Thoracic aorta (tissue), 2 donors: Measurements from ENCODE around the gene CCDC33. TPM values are rescaled to one million over a fixed set of nuclear protein-coding genes. Genes with fewer than 3 reads are reported as not detected.

Experiments used
- ATAC-seq: fragments of 150-250 bp; one replicate; pipeline ENCODE4 v1.8.0; 2017; ENCODE audit warnings: low read depth; ENCODE audit not compliant: insufficient number of reproducible peaks, low FRiP score
- DNase-seq: peaks from one replicate; pipeline ENCODE4 v3.0.0-alpha.2; 2020; ENCODE audit warnings: low spot score
- H3K27ac ChIP-seq, 2 donors: fragments of 200-600 bp; sonication (generic); 1 replicate in 1 of 2; 2 replicates in 1 of 2; pipeline ENCODE4 v1.5.1; 2016; ENCODE audit warnings: mild to moderate bottlenecking in 2 of 2, moderate library complexity in 2 of 2
- H3K27me3 ChIP-seq: fragments of 200-600 bp; sonication (generic); replicated peaks from 2 replicates; pipeline ENCODE4 v1.6.0; 2016; ENCODE audit warnings: mild to moderate bottlenecking; ENCODE audit not compliant: insufficient read depth
- H3K36me3 ChIP-seq: fragments of 200-600 bp; sonication (generic); one replicate; pipeline ENCODE4 v1.5.1; 2016
- H3K4me1 ChIP-seq, 2 donors: fragments of 200-600 bp; sonication (generic); 1 replicate in 1 of 2; 2 replicates in 1 of 2; pipeline versions ENCODE4 v1.5.1 to v1.6.0; 2016; ENCODE audit warnings: low read depth in 2 of 2, mild to moderate bottlenecking in 1 of 2; ENCODE audit not compliant: control insufficient read depth in 1 of 2
- H3K4me3 ChIP-seq: fragments of 200-600 bp; sonication (generic); 2 replicates; pipeline ENCODE4 v1.5.1; 2016; ENCODE audit warnings: mild to moderate bottlenecking
- H3K9me3 ChIP-seq: fragments of 200-600 bp; sonication (generic); 2 replicates; pipeline ENCODE4 v1.5.1; 2016
- CTCF ChIP-seq: fragments of 200-600 bp; sonication (generic); IDR thresholded peaks from one replicate; pipeline ENCODE4 v1.5.1; 2019; ENCODE audit warnings: antibody characterized with exemption
- total RNA-seq, 2 donors: library from RNA; depleted of rRNA; stranded (reverse); fragments of >200 nt; gene quantifications; one replicate each; pipeline versions ENCODE4 v1.1.0 to v1.2.3, GENCODE V29; 2016

CCDC33 gene
- total RNA-seq, 2 donors from 2014 or later = not detected

GRCh38 chr15:74193905-74194304, 42.2 kb upstream of the CCDC33 start:
- no peak for ATAC-seq
- Histone ChIP-seq H3K36me3 (no peaks in the 10 kb centered on the region), H3K4me3 (no peak overlapping the region), H3K27me3 (no peaks in the 10 kb centered on the region), H3K4me1 (peaks cover 4 to 9% of the 10 kb centered on the region in 2 donors), H3K27ac (no peak overlapping the region), H3K9me3 (no peaks in the 10 kb centered on the region)
- DNase-seq = no peak
- TF ChIP-seq CTCF = no peak

DNA sequence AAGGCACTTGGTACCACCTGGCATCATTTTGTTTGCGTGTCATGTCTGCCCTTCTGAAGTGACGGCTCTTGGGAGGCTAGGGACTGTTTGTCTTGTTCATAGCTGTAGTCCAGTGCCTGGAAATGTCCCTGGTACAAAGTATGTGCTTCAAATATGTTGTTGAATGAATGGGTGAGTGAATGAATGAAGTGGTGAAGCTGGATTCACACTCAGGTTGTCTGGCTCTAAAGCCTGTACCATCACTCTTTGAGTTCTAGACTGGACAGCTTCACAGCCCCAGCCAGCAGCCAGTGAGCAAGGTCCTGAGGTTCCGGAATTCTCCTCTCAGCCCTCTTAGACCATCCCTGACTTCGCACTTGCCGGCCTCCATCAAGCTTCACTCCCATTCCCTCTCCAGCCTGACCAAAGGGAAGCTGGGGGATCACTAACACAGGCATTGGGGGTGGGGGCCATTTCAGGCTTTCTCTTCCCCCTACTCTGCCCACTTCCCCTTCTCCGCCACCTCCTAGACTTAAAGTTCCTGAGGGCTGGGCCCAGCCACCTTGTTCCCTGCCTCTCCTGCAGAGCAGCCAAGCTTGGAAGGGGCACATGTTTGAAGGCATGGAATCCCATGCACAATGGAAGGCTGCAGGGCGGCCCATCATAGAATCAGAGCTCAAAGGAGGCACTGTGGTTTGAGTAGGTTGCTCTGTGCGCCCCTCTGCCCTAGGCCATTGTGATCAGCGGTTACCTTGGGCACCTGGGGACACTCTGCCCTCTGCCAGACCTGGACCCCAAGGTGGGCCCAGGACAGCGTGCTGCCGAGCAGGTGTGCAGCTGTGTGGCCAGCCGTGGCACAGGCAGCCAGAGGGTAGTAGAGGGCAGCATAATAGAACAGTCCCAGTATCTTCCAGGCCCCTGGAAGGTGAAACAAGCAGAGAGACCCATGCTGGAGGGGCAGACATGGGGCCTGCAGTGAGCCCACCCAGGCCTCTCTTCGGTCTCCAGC, 41.3 kb upstream of the CCDC33 start:
- Histone ChIP-seq H3K9me3 (no peaks in the 10 kb centered on the region), H3K4me1 (peaks cover 4 to 10% of the 10 kb centered on the region in 2 donors), H3K36me3 (no peaks in the 10 kb centered on the region), H3K27me3 (no peaks in the 10 kb centered on the region), H3K4me3 (no peak overlapping the region), H3K27ac (no peak overlapping the region)
- no peak for TF ChIP-seq CTCF
- DNase-seq = no peak
- no peak for ATAC-seq

GRCh38 chr15:74196175-74196574, 40.0 kb upstream of the CCDC33 start:
- H3K36me3 ChIP-seq = no peaks in the 10 kb centered on the region
- no peak for TF ChIP-seq CTCF
- no peak overlapping the region for H3K27ac ChIP-seq
- no peaks in the 10 kb centered on the region for H3K27me3 ChIP-seq
- ATAC-seq = no peak
- no peak overlapping the region for H3K4me3 ChIP-seq
- DNase-seq = no peak
- H3K9me3 ChIP-seq = no peaks in the 10 kb centered on the region
- H3K4me1 ChIP-seq = peaks cover 14 to 24% of the 10 kb centered on the region in 2 donors

- H3K4me3 ChIP-seq = no peak overlapping the region
- no peak for DNase-seq
- no peaks in the 10 kb centered on the region for H3K36me3 ChIP-seq
- no peaks in the 10 kb centered on the region for H3K27me3 ChIP-seq
- no peaks in the 10 kb centered on the region for H3K9me3 ChIP-seq
- H3K27ac ChIP-seq = no peak overlapping the region
- peaks cover 14 to 35% of the 10 kb centered on the region in 2 donors for H3K4me1 ChIP-seq
- TF ChIP-seq CTCF = no peak
- ATAC-seq = no peak
Measured at GRCh38 chr15:74197176-74197965, 38.8 kb upstream of the CCDC33 start.

DNA sequence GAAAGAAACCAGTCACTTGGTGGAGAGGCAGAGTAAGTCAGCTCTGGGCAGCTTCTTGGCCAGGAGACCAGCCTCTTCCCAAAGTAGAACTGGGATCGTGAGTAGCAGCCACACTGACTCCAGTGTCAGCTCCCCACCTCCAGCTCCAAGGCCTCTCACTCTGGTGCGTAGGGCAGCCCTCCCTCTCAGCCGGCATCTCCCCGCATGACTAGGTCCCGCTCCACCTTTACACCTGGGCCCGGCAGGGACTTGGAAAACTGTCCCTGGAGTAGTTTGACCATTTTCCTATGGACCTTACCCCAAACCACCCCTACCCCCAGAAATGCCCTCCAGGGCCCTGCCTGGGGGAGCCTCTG, 36.9 kb upstream of the CCDC33 start:
- H3K27ac ChIP-seq = no peak overlapping the region

More for the DNA sequence above, 36.9 kb upstream of the CCDC33 start:
- H3K9me3 ChIP-seq = no peaks in the 10 kb centered on the region
- DNase-seq (no peak), ATAC-seq (no peak)
- H3K4me3 ChIP-seq = no peak overlapping the region
- H3K4me1 ChIP-seq = peaks cover 14 to 47% of the 10 kb centered on the region in 2 donors
- no peaks in the 10 kb centered on the region for H3K36me3 ChIP-seq
- no peaks in the 10 kb centered on the region for H3K27me3 ChIP-seq
- TF ChIP-seq CTCF = no peak
